GM19328 (cell line): ENCODE data around the gene GNL3L.
"Not testable (repeated sequence)": the region's sequence is repeated elsewhere in the genome, so short reads cannot be mapped to it uniquely, and the experiment has no call there.

Experiments used
- ATAC-seq: cut with Tn5 transposase; IDR thresholded peaks from one replicate; pipeline ENCODE4 v1.9.1; 2021; ENCODE audit warnings: mild to moderate bottlenecking, moderate library complexity; ENCODE audit not compliant: unreplicated experiment

The GNL3L gene

DNA sequence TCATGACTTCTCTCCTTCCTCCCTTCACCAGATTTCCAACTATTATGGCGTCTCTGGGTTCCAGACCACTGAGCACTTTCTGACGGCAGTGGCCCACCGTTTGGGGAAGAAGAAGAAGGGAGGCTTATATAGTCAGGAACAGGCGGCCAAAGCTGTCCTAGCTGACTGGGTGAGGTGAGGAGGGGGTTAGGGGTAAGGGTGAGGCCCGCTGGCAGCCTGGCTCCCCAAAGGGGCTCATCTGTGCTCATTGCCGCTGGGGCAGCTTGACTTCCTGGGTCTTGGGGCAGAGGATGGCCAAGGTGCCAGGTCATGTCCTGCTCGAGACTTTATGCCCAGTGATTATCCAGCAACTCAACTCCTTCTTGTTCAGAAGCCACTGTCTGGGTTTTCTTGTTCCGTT lies 21.8 kb downstream of the GNL3L start:
- no peak for ATAC-seq

DNA sequence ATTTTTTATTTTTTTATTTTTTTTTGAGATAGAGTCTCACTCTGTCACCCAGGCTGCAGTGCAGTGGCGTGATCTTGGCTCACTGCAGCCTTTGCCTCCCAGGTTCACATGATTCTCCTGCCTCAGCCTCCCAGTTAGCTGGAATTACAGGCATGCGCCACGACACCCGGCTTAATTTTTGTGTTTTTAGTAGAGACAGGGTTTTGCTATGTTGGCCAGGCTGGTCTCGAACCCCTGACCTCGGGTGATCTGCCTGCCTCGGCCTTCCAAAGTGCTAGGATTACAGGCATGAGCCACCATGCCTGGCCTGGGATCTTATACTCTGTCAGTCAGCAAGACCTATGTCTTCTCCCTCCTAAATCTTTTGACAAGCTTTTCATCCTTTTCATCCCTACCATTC lies 25.0 kb downstream of the GNL3L start:
- ATAC-seq, result not testable (repeated sequence)

DNA sequence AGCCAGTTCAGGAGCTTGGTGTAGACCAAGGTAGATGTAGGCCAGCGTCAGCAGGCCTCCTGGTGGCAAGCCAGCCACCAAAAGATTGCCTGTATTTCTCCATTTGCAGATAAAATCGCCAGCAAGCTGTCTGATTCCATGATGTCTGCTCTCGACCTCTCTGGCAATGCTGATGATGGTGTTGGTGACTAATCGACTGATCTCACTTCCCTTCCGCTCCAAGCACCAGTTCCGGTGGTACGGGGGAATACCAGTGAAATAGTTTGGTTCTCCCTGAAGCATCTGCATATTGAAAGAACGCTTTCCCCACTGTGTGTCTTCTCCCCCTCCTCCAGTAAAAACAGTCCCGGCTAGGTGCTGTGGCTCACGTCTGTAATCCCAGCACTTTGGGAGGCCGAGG lies 30.4 kb downstream of the GNL3L start:
- ATAC-seq, result no peak

DNA sequence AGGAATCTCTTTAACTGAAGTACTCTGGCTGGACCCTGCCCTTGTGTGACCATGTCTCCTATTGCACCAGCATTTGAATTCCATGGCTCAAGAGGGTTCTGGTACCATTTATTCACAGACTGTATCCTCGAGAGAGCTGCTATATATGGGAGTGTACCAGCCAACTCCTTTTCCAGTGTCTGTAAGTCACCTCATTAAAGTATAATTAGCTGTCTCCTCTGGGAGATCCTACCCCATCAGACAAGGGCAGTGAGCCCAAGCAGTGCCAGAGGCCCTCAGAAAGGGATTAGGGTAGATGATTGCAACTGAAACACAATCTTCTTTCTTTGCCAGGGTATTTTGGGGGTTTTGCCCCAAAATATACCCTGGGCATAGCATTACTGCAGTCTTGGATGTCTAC lies 31.6 kb downstream of the GNL3L start:
- ATAC-seq, result no peak

DNA sequence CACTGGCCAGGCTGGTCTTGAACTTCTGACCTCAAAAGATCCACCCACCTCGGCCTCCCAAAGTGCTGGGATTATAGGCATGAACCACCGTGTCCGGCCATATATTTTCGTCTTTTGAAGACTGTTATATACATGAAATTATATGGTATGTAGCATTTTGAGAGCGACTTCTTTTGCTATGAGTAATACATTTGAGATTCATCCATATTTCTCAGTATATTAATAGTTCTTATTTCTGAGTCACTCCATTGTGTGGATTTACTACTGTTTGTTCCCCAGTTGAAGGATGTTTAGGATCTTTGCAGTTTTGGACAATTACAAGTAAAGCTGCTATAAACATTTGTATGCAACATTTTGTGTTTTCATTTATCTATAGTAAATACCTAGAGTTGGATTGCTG lies 34.9 kb downstream of the GNL3L start:
- no peak for ATAC-seq

DNA sequence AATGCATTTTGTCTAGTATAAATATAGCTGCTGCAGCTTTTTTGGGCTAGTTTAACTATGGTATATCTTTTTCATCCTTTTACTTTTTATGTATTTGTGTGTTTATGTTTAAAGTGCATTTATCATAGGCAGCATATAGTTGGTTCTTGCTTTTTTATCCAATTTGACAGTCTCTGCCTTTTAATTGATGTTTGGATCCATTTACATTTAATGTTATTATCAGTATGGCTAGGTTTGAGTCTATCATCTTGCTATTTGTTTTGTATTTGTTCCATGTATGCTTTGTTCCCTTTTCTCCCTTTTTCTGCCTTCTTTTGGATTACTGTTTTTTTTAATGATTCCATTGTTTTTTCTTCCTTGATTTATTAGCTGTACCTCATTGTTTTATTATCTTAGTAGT lies 40.3 kb downstream of the GNL3L start:
- no peak for ATAC-seq

DNA sequence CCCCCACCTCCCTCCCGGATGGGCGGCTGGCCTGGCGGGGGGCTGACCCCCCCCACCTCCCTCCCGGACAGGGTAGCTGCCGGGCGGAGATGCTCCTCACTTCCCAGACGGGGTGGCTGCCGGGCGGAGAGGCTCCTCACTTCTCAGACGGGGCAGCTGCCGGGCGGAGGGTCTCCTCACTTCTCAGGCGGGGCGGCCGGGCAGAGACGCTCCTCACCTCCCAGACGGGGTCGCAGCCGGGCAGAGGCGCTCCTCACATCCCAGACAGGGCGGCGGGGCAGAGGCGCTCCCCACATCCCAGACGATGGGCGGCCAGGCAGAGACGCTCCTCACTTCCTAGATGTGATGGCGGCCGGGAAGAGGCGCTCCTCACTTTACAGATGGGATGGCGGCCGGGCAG lies 42.6 kb downstream of the GNL3L start:
- not testable (repeated sequence) for ATAC-seq

DNA sequence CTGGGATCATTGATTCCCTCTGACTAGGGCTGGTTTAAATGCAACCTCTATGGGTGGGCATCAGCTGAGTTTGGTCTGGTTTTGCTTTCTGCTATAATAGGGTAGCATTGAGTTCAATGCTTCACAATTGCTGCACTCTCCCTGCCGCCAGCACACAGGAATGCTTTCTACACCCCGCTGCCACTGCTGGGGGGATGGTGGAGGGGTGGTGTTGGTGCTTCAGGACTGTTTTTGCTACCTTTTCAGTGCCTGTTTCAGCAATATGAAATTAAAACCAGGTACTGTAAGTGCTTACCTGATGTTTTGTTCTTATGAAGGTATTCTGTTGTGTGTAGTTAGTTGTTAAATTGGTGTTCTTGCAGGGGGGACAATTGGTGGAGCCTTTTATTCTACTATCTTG lies 67.7 kb downstream of the GNL3L start:
- ATAC-seq, result no peak

DNA sequence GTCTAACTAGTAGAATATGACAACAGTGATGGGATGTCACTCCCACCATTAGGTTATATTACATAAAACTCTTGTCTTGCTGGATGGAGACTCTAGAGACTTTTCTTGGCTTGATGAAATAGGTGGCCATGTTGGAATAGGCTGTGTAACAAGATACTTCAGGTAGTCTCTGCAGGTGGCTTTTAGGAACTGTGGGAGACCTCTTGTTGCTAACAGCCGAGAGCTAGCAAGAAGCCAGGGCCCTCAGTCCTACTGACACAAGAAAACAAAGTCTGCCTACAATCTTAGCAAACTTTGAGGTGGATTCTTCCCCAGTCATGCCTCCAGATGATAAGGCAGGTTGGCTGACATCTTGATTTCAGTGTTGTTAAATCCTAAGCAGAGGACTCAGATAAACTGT lies 72.5 kb downstream of the GNL3L start:
- ATAC-seq, result no peak
